ENCODE data around the gene PCID2. TPM values are rescaled to one million over a fixed set of nuclear protein-coding genes. Genes with fewer than 3 reads are reported as not detected.

PCID2 gene
- polyA plus RNA-seq, 1 of the 3 experiments (the other 2 are of a cell fraction): 69.8 TPM

- no peaks in the 10 kb centered on the region for H3K4me1 ChIP-seq (ENCODE audit: control insufficient read depth in 1 of 2, insufficient read depth in 2 of 2, low read depth in 1 of 2, low read length in 1 of 2)
- H3F3A ChIP-seq (replicated peaks; ENCODE audit: insufficient read depth): peaks cover under 1% of the 10 kb centered on the region
- no peak overlapping the region for H3K4me2 ChIP-seq
- no peak for DNase-seq
- peaks cover 36 to 42% of the 10 kb centered on the region in 2 experiments for H3K36me3 ChIP-seq (replicated peaks in 1 of 2; ENCODE audit: control insufficient read depth in 1 of 2, insufficient read depth in 2 of 2, low read length in 1 of 2)
- H2AFZ ChIP-seq (ENCODE audit: low read depth): no peak overlapping the region
- H3K27me3 ChIP-seq (ENCODE audit: insufficient read depth): no peaks in the 10 kb centered on the region
- no peak overlapping the region for H3K27ac ChIP-seq (ENCODE audit: low read depth in 2 of 2, low read length in 1 of 2)
- H3K79me2 ChIP-seq (ENCODE audit: insufficient read depth): peaks cover 4% of the 10 kb centered on the region; the same call in 1 of the 2 replicates
- H3K9ac ChIP-seq: no peak overlapping the region
- ChIA-PET CTCF (no interaction called here), POLR2A (no interaction called here)
- WGBS (ENCODE audit: low lambda C conversion rate): 98% methylated on average over 11 of the region's 13 CpGs
- TF ChIP-seq NFIC (IDR thresholded peaks at IDR 0.05; ENCODE audit: borderline replicate concordance): no peak
- TF ChIP-seq SMC3 (IDR thresholded peaks at IDR 0.05; ENCODE audit: low read depth, low read length): no peak
- TF ChIP-seq RAD21 (IDR thresholded peaks at IDR 0.05; ENCODE audit: low read length): no peak
- no peak for TF ChIP-seq USF2 (IDR thresholded peaks at IDR 0.05; ENCODE audit: borderline replicate concordance, low read depth, low read length)
- TF ChIP-seq REST (IDR thresholded peaks at IDR 0.05; ENCODE audit: low read depth, low read length): no peak
- TF ChIP-seq, protein P1, sequence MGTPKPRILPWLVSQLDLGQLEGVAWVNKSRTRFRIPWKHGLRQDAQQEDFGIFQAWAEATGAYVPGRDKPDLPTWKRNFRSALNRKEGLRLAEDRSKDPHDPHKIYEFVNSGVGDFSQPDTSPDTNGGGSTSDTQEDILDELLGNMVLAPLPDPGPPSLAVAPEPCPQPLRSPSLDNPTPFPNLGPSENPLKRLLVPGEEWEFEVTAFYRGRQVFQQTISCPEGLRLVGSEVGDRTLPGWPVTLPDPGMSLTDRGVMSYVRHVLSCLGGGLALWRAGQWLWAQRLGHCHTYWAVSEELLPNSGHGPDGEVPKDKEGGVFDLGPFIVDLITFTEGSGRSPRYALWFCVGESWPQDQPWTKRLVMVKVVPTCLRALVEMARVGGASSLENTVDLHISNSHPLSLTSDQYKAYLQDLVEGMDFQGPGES (IDR thresholded peaks at IDR 0.05; ENCODE audit: low read depth, low read length): no peak
- TF ChIP-seq FOXJ3 (CRISPR knock-in tag; IDR thresholded peaks at IDR 0.05): no peak
- TF ChIP-seq MXI1 (IDR thresholded peaks at IDR 0.05; ENCODE audit: low read depth, low read length): no peak
- TF ChIP-seq YY1 (IDR thresholded peaks at IDR 0.05; ENCODE audit: low read depth): no peak
- no peak for TF ChIP-seq NRF1 (IDR thresholded peaks at IDR 0.05; ENCODE audit: low read depth, low read length)
- TF ChIP-seq, protein P2, sequence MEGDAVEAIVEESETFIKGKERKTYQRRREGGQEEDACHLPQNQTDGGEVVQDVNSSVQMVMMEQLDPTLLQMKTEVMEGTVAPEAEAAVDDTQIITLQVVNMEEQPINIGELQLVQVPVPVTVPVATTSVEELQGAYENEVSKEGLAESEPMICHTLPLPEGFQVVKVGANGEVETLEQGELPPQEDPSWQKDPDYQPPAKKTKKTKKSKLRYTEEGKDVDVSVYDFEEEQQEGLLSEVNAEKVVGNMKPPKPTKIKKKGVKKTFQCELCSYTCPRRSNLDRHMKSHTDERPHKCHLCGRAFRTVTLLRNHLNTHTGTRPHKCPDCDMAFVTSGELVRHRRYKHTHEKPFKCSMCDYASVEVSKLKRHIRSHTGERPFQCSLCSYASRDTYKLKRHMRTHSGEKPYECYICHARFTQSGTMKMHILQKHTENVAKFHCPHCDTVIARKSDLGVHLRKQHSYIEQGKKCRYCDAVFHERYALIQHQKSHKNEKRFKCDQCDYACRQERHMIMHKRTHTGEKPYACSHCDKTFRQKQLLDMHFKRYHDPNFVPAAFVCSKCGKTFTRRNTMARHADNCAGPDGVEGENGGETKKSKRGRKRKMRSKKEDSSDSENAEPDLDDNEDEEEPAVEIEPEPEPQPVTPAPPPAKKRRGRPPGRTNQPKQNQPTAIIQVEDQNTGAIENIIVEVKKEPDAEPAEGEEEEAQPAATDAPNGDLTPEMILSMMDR (IDR thresholded peaks at IDR 0.05): no peak
- TF ChIP-seq ELF1 (IDR thresholded peaks at IDR 0.05): no peak
- TF ChIP-seq, protein P3, sequence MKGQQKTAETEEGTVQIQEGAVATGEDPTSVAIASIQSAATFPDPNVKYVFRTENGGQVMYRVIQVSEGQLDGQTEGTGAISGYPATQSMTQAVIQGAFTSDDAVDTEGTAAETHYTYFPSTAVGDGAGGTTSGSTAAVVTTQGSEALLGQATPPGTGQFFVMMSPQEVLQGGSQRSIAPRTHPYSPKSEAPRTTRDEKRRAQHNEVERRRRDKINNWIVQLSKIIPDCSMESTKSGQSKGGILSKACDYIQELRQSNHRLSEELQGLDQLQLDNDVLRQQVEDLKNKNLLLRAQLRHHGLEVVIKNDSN (IDR thresholded peaks at IDR 0.05; ENCODE audit: borderline replicate concordance, low read depth): no peak
- no peak for TF ChIP-seq FOXM1 (IDR thresholded peaks at IDR 0.05; ENCODE audit: low read depth)
- TF ChIP-seq CHD2 (IDR thresholded peaks at IDR 0.05; ENCODE audit: low read length, partially characterized antibody): no peak
- H3K9me2 ChIP-seq: no peaks in the 10 kb centered on the region
- no peaks in the 10 kb centered on the region for H4K20me1 ChIP-seq (ENCODE audit: insufficient read depth)
- H3K4me3 ChIP-seq (ENCODE audit: low read depth in 2 of 2, low read length in 1 of 2): no peak overlapping the region
- H3K9me3 ChIP-seq: no peaks in the 10 kb centered on the region
Measured at GRCh38 chr13:113172419-113172926, 36.0 kb downstream of the PCID2 start.

Measured in SK-N-SH (cell line).